SK-N-SH treated with all-trans-retinoic acid at 6 μM for 48 hours (cell line): ENCODE measurements around the gene C1QTNF5.

ENCODE experiments used
- ATAC-seq: fragments of 200-7000 bp; cut with Tn5 transposase; 3 replicates; pipeline ENCODE4 v1.9.1; 2020; ENCODE audit warnings: mild to moderate bottlenecking, moderate library complexity
- ARNTL ChIP-seq: fragments of 450-650 bp; formaldehyde crosslinking; IDR thresholded peaks from 2 replicates; pipeline ENCODE4 v1.5.0; 2020; ENCODE audit warnings: low read depth, mild to moderate bottlenecking, moderate library complexity, borderline replicate concordance
- BACH2 ChIP-seq: fragments of 250-450 bp; sonication (Bioruptor Pico); IDR thresholded peaks from 2 replicates; pipeline ENCODE4 v1.9.0; 2021; ENCODE audit warnings: mild to moderate bottlenecking, borderline replicate concordance
- CSDC2 ChIP-seq: fragments of 250-450 bp; sonication (Bioruptor Pico); IDR thresholded peaks from 2 replicates; pipeline ENCODE4 v1.5.0; 2020; ENCODE audit warnings: mild to moderate bottlenecking, moderate library complexity
- ISL1 ChIP-seq: fragments of 250-450 bp; sonication (Bioruptor Pico); IDR thresholded peaks from 2 replicates; pipeline ENCODE4 v2.1.2; 2022; ENCODE audit warnings: mild to moderate bottlenecking, moderate library complexity
- OSR1 ChIP-seq: fragments of 250-450 bp; sonication (Bioruptor Pico); IDR thresholded peaks from 2 replicates; pipeline ENCODE4 v1.8.0; 2022; ENCODE audit warnings: moderate library complexity, mild to moderate bottlenecking, inconsistent platforms
- PATZ1 ChIP-seq: fragments of 250-450 bp; sonication (Bioruptor Pico); IDR thresholded peaks from 2 replicates; pipeline ENCODE4 v1.8.0; 2020; ENCODE audit warnings: mild to moderate bottlenecking, moderate library complexity, borderline replicate concordance
- POU6F1 ChIP-seq: fragments of 250-450 bp; sonication (Bioruptor Pico); IDR thresholded peaks from 2 replicates; pipeline ENCODE4 v1.8.0; 2021; ENCODE audit warnings: low read depth, mild to moderate bottlenecking, moderate library complexity, borderline replicate concordance
- RARB ChIP-seq: fragments of 250-450 bp; sonication (Bioruptor Pico); IDR thresholded peaks from 2 replicates; pipeline ENCODE4 v1.8.0; 2021; ENCODE audit warnings: mild to moderate bottlenecking, moderate library complexity
- SNAI2 ChIP-seq: fragments of 250-450 bp; sonication (Bioruptor Pico); IDR thresholded peaks from 2 replicates; pipeline ENCODE4 v1.5.0; 2020; ENCODE audit warnings: mild to moderate bottlenecking, moderate library complexity
- TCF4 ChIP-seq: fragments of 250-450 bp; sonication (Bioruptor Pico); IDR thresholded peaks from 2 replicates; pipeline ENCODE4 v1.8.0; 2021; ENCODE audit warnings: mild to moderate bottlenecking, moderate library complexity, borderline replicate concordance
- TOX ChIP-seq: fragments of 250-450 bp; sonication (Bioruptor Pico); IDR thresholded peaks from 2 replicates; pipeline ENCODE4 v1.8.0; 2021; ENCODE audit warnings: mild to moderate bottlenecking, moderate library complexity, borderline replicate concordance
- ZC3H10 ChIP-seq: fragments of 250-450 bp; sonication (Bioruptor Pico); IDR thresholded peaks from 2 replicates; pipeline ENCODE4 v1.5.1; 2021; ENCODE audit warnings: mild to moderate bottlenecking, moderate library complexity
- ZFP3 ChIP-seq: fragments of 250-450 bp; sonication (Bioruptor Pico); IDR thresholded peaks from 2 replicates; pipeline ENCODE4 v1.5.0; 2020; ENCODE audit warnings: mild to moderate bottlenecking, moderate library complexity
- ZFP30 ChIP-seq: fragments of 450-650 bp; formaldehyde crosslinking; IDR thresholded peaks from 2 replicates; pipeline ENCODE4 v1.5.0; 2022; ENCODE audit warnings: mild to moderate bottlenecking, moderate library complexity
- ZNF565 ChIP-seq: fragments of 450-650 bp; formaldehyde crosslinking; conservative IDR thresholded peaks from 2 replicates; pipeline ENCODE4 v1.5.0; 2020; ENCODE audit warnings: low read depth, mild to moderate bottlenecking, moderate library complexity
- ZNF70 ChIP-seq: fragments of 450-650 bp; formaldehyde crosslinking; IDR thresholded peaks from 2 replicates; pipeline ENCODE4 v1.5.0; 2020; ENCODE audit warnings: mild to moderate bottlenecking, moderate library complexity
- ZNF8 ChIP-seq: fragments of 450-650 bp; formaldehyde crosslinking; IDR thresholded peaks from 2 replicates; pipeline ENCODE4 v1.5.0; 2020; ENCODE audit warnings: mild to moderate bottlenecking, moderate library complexity
- TF ChIP-seq, protein P1 (sequence below): fragments of 250-450 bp; sonication (Bioruptor Pico); IDR thresholded peaks from 2 replicates; pipeline ENCODE4 v1.5.0; 2020; ENCODE audit warnings: mild to moderate bottlenecking, moderate library complexity
- TF ChIP-seq, protein P2 (sequence below): fragments of 250-450 bp; sonication (Bioruptor Pico); IDR thresholded peaks from 2 replicates; pipeline ENCODE4 v1.5.1; 2021; ENCODE audit warnings: mild to moderate bottlenecking, moderate library complexity
- TF ChIP-seq, protein P3 (sequence below): fragments of 250-450 bp; sonication (Bioruptor Pico); IDR thresholded peaks from 2 replicates; pipeline ENCODE4 v1.5.1; 2020; ENCODE audit warnings: low read depth, mild to moderate bottlenecking, moderate library complexity

C1QTNF5 gene

DNA sequence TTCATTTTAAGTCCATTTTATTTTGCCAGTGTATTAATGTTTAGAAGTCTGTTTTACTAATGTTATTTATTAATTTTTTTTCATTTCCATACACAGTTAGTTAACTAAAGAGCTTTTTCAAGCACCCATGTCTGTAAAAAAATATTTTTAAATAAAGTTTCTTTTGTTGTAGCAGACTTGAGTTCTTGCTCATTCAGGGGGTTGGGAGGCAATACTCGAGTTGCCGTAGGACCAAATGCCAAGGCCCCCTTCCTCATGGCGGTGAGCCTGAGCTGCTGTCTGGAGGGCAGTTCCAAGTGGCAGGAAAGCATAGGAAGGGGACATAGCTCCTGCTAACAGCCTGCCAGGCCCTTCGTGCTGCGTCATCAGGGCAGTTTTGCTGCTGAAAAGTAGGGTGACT is 32.7 kb downstream of the C1QTNF5 start (continued):
- TF ChIP-seq, protein P1, sequence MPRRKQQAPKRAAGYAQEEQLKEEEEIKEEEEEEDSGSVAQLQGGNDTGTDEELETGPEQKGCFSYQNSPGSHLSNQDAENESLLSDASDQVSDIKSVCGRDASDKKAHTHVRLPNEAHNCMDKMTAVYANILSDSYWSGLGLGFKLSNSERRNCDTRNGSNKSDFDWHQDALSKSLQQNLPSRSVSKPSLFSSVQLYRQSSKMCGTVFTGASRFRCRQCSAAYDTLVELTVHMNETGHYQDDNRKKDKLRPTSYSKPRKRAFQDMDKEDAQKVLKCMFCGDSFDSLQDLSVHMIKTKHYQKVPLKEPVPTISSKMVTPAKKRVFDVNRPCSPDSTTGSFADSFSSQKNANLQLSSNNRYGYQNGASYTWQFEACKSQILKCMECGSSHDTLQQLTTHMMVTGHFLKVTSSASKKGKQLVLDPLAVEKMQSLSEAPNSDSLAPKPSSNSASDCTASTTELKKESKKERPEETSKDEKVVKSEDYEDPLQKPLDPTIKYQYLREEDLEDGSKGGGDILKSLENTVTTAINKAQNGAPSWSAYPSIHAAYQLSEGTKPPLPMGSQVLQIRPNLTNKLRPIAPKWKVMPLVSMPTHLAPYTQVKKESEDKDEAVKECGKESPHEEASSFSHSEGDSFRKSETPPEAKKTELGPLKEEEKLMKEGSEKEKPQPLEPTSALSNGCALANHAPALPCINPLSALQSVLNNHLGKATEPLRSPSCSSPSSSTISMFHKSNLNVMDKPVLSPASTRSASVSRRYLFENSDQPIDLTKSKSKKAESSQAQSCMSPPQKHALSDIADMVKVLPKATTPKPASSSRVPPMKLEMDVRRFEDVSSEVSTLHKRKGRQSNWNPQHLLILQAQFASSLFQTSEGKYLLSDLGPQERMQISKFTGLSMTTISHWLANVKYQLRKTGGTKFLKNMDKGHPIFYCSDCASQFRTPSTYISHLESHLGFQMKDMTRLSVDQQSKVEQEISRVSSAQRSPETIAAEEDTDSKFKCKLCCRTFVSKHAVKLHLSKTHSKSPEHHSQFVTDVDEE (CRISPR knock-in tag): no peak
- TF ChIP-seq, protein P2, sequence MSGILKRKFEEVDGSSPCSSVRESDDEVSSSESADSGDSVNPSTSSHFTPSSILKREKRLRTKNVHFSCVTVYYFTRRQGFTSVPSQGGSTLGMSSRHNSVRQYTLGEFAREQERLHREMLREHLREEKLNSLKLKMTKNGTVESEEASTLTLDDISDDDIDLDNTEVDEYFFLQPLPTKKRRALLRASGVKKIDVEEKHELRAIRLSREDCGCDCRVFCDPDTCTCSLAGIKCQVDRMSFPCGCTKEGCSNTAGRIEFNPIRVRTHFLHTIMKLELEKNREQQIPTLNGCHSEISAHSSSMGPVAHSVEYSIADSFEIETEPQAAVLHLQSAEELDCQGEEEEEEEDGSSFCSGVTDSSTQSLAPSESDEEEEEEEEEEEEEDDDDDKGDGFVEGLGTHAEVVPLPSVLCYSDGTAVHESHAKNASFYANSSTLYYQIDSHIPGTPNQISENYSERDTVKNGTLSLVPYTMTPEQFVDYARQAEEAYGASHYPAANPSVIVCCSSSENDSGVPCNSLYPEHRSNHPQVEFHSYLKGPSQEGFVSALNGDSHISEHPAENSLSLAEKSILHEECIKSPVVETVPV: no peak
- TF ChIP-seq ZC3H10 (CRISPR knock-in tag): no peak
- no peak for TF ChIP-seq SNAI2 (CRISPR knock-in tag)
- TF ChIP-seq TOX: no peak
- TF ChIP-seq OSR1 (CRISPR knock-in tag): no peak
- TF ChIP-seq ARNTL: no peak
- no peak for TF ChIP-seq RARB (CRISPR knock-in tag)
- TF ChIP-seq BACH2 (CRISPR knock-in tag): no peak

GRCh38 chr11:119307219-119307618 is 33.5 kb downstream of the C1QTNF5 start:
- peak; percentile 41; the same call in 1 of the 3 replicates for ATAC-seq
- TF ChIP-seq, protein P2: no peak
- TF ChIP-seq ZFP3 (no peak), TCF4 (CRISPR knock-in tag) (no peak), ZNF565 (CRISPR knock-in tag) (no peak), ZNF70 (CRISPR knock-in tag) (no peak), BACH2 (CRISPR knock-in tag) (no peak), PATZ1 (CRISPR knock-in tag) (no peak), CSDC2 (CRISPR knock-in tag) (no peak), ARNTL (no peak), ISL1 (no peak), ZNF8 (CRISPR knock-in tag) (no peak), SNAI2 (CRISPR knock-in tag) (no peak), OSR1 (CRISPR knock-in tag) (no peak), ZC3H10 (CRISPR knock-in tag) (no peak), ZFP30 (no peak), POU6F1 (no peak), TOX (no peak)
- TF ChIP-seq, protein P3, sequence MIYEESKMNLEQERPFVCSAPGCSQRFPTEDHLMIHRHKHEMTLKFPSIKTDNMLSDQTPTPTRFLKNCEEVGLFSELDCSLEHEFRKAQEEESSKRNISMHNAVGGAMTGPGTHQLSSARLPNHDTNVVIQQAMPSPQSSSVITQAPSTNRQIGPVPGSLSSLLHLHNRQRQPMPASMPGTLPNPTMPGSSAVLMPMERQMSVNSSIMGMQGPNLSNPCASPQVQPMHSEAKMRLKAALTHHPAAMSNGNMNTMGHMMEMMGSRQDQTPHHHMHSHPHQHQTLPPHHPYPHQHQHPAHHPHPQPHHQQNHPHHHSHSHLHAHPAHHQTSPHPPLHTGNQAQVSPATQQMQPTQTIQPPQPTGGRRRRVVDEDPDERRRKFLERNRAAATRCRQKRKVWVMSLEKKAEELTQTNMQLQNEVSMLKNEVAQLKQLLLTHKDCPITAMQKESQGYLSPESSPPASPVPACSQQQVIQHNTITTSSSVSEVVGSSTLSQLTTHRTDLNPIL (CRISPR knock-in tag): no peak
- TF ChIP-seq, protein P1 (CRISPR knock-in tag): no peak
